Psoas muscle (tissue), 8 donors: ENCODE data around the gene YIPF3. TPM values are rescaled to one million over a fixed set of nuclear protein-coding genes. Genes with fewer than 3 reads are reported as not detected.

Source experiments
- ATAC-seq, 4 donors: fragments of 200-7000 bp; cut with Tn5 transposase; one replicate each; pipeline ENCODE4 v1.9.1; 2020; ENCODE audit warnings: moderate library complexity in 3 of 4, mild to moderate bottlenecking in 2 of 4
- DNase-seq, 2 donors: peaks; one replicate each; pipeline ENCODE4 v3.0.0-alpha.2; 2020
- H3K27ac ChIP-seq: fragments of 200-600 bp; one replicate; pipeline ENCODE4 v1.8.0; 2022
- H3K27me3 ChIP-seq, 3 donors: fragments of 200-600 bp in 1 of 3; one replicate each; pipeline versions ENCODE4 v1.6.1 to v1.8.0; 2013 to 2022; ENCODE audit warnings: low read length in 2 of 3, mild to moderate bottlenecking in 2 of 3, moderate library complexity in 1 of 3; ENCODE audit not compliant: insufficient read depth in 3 of 3
- H3K36me3 ChIP-seq, 2 donors: fragments of 200-600 bp in 1 of 2; one replicate each; pipeline versions ENCODE4 v1.6.1 to v1.8.0; 2013 to 2022; ENCODE audit warnings: low read depth in 1 of 2, mild to moderate bottlenecking in 1 of 2, moderate library complexity in 1 of 2; ENCODE audit not compliant: insufficient read depth in 1 of 2
- H3K4me1 ChIP-seq: fragments of 200-600 bp; one replicate; pipeline ENCODE4 v1.8.0; 2022
- H3K4me3 ChIP-seq: fragments of 200-600 bp; one replicate; pipeline ENCODE4 v1.8.0; 2022; ENCODE audit warnings: mild to moderate bottlenecking
- H3K9me3 ChIP-seq: fragments of 200-600 bp; one replicate; pipeline ENCODE4 v1.8.0; 2022
- CTCF ChIP-seq: fragments of 200-600 bp; IDR thresholded peaks from one replicate; pipeline ENCODE4 v1.8.0; 2022; ENCODE audit warnings: antibody characterized with exemption
- WGBS, 3 donors: extraction: QIAGEN DNeasy Blood & Tissue Kit; methylation state at CpG; one replicate each; pipeline versions ENCODE4 v1.1.6 to v1.1.7; 2013; 5-methylcytosine and 5-hydroxymethylcytosine counted together
- intact Hi-C, 2 donors: fragments of 100-400 bp; cut with DNase I; formaldehyde crosslinking; loops; one replicate each; pipeline versions ENCODE4 v1.11.0 to v1.14.2; 2022
- polyA plus RNA-seq, 3 donors: library from polyadenylated mRNA; stranded (reverse); fragments of 200-250 nt; gene quantifications; one replicate each; pipeline ENCODE4 v1.2.3, GENCODE V29; 2013
- total RNA-seq, 4 donors: library from RNA; stranded (reverse); fragmentation: NEBNext Ultra II Directional in 2 of 4; extraction: Animal tissue kit (Norgen Biotek cat#: 25700) in 2 of 4; gene quantifications; one replicate each; pipeline versions ENCODE4 v1.2.1 to v1.2.4, GENCODE V29; 2021 to 2023
- donor health status: healthy with polysubstance abuse.
- donor health status: DM: no; HTN: no; CAD: no; lungs with moderate emphysema.
- donor health status: Bipolar disorder and iron deficiency.
- donor health status: healthy.
- donor health status: DM: yes; HTN: yes; CAD: no.
- donor health status: DM: no; HTN: no; CAD: no.
- donor health status: DM: no; HTN: no; CAD: no.
- donor health status: DM: yes; HTN: yes; CAD: no.

YIPF3 gene
- total and polyA plus RNA-seq, 7 donors, result 57.7 to 91.5 (median 67.6) TPM

GRCh38 chr6:43477235-43478007 is 39.3 kb downstream of the YIPF3 start, which contains the start of gene TJAP1:
Gene TJAP1, plus strand, starts transcription at chr6:43477570. Its CDS starts 21,432 bp downstream, at chr6:43499002.
- Histone ChIP-seq H3K36me3 (peaks cover 0 to 16% of the 10 kb centered on the region in 2 donors), H3K9me3 (no peaks in the 10 kb centered on the region), H3K27me3 (no peaks in the 10 kb centered on the region), H3K4me3 (peak within 1 kb of the TSS; percentile 82), H3K4me1 (peaks cover 42% of the 10 kb centered on the region), H3K27ac (peak within 1 kb of the TSS; percentile 87)
- peak; percentile 93 to 94 for DNase-seq
- intact Hi-C loops, result no loop called here
- ATAC-seq, result peak; percentile 97 to 99 (median 98)
- TF ChIP-seq CTCF, result no peak
- WGBS, 3 donors, result 1 to 2% (median 1%) methylated on average over 34 of the region's 34 CpGs

- no peak for TF ChIP-seq CTCF
- Histone ChIP-seq H3K27ac (peak overlapping the region; percentile 87), H3K9me3 (no peaks in the 10 kb centered on the region), H3K4me1 (peaks cover 39% of the 10 kb centered on the region), H3K27me3 (no peaks in the 10 kb centered on the region), H3K36me3 (peaks cover 0 to 12% of the 10 kb centered on the region in 2 donors), H3K4me3 (peak overlapping the region; percentile 82)
- 40% methylated on average over 2 of the region's 2 CpGs for WGBS, 3 donors
- intact Hi-C loops, result no loop called here
- ATAC-seq (no peak), DNase-seq (no peak)
Observed at GRCh38 chr6:43476746-43477145, 40.0 kb downstream of the YIPF3 start.

- no peak for DNase-seq
- Histone ChIP-seq H3K27ac (no peak overlapping the region), H3K4me1 (peaks cover 30% of the 10 kb centered on the region), H3K4me3 (no peak overlapping the region), H3K27me3 (no peaks in the 10 kb centered on the region), H3K36me3 (peaks cover 0 to 7% of the 10 kb centered on the region in 2 donors), H3K9me3 (no peaks in the 10 kb centered on the region)
- intact Hi-C loops, result no loop called here
- no peak for ATAC-seq
- 35 to 49% (median 47%) methylated on average over 6 of the region's 6 CpGs for WGBS, 3 donors
- TF ChIP-seq CTCF, result no peak
Observed at GRCh38 chr6:43475516-43475915, 41.2 kb downstream of the YIPF3 start.

GRCh38 chr6:43472515-43472914 is 44.2 kb downstream of the YIPF3 start:
- Histone ChIP-seq H3K36me3 (no peaks in the 10 kb centered on the region), H3K4me3 (no peak overlapping the region), H3K27ac (no peak overlapping the region), H3K9me3 (no peaks in the 10 kb centered on the region), H3K27me3 (no peaks in the 10 kb centered on the region), H3K4me1 (peaks cover 5% of the 10 kb centered on the region)
- ATAC-seq (no peak), DNase-seq (no peak)
- intact Hi-C loops, result no loop called here
- 94 to 96% (median 95%) methylated on average over 4 of the region's 4 CpGs for WGBS, 3 donors
- TF ChIP-seq CTCF, result no peak
